ENCODE results near the gene SLC36A3.

- no peak for TF ChIP-seq CTCF (IDR thresholded peaks at IDR 0.05)
- no peak for TF ChIP-seq POLR2A (IDR thresholded peaks at IDR 0.05)
- TF ChIP-seq POLR2AphosphoS5 (IDR thresholded peaks at IDR 0.05) = no peak
These were observed 75.6 kb downstream of the SLC36A3 start for GRCh38 chr5:151227918-151228447.

All from gastroesophageal sphincter (tissue), 3 donors.